Measurements from ENCODE around the gene KIF1A.

- TF ChIP-seq CTCF (IDR thresholded peaks at IDR 0.05; ENCODE audit: poor library complexity) (no peak), EZH2phosphoT487 (IDR thresholded peaks at IDR 0.05; ENCODE audit: low read depth, severe bottlenecking, unreplicated experiment) (no peak), EZH2 (IDR thresholded peaks at IDR 0.05; ENCODE audit: borderline replicate concordance) (no peak)
These were observed 118.0 kb downstream of the KIF1A start for GRCh38 chr2:240701736-240702639.

Data from hepatocyte (in vitro differentiated cells).